ENCODE results near the gene CST5.

GRCh38 chr20:23907579-23907978, 28.0 kb upstream of the CST5 start:
- no peak for TF ChIP-seq POLR2AphosphoS5 (IDR thresholded peaks at IDR 0.05; ENCODE audit: insufficient read depth, low read depth, low read length)
- no peak for TF ChIP-seq CTCF (IDR thresholded peaks at IDR 0.05; ENCODE audit: extremely low read depth in 1 of 2, insufficient read depth in 1 of 2, low read depth in 1 of 2, low read length in 2 of 2)
- TF ChIP-seq, protein P1, sequence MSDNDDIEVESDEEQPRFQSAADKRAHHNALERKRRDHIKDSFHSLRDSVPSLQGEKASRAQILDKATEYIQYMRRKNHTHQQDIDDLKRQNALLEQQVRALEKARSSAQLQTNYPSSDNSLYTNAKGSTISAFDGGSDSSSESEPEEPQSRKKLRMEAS (IDR thresholded peaks at IDR 0.05; ENCODE audit: insufficient read depth, insufficient read length), result no peak
- no peak for TF ChIP-seq EZH2 (IDR thresholded peaks at IDR 0.05; ENCODE audit: borderline replicate concordance, low read depth, low read length, severe bottlenecking)
- no peak for TF ChIP-seq POLR2A (IDR thresholded peaks at IDR 0.05; ENCODE audit: low read depth, low read length)
- TF ChIP-seq JUN (IDR thresholded peaks at IDR 0.05; ENCODE audit: borderline replicate concordance, insufficient read depth, insufficient read length, low read depth), result no peak
- no peak for TF ChIP-seq FOS (IDR thresholded peaks at IDR 0.05; ENCODE audit: borderline replicate concordance, insufficient read depth, low read length)
- TF ChIP-seq MYC (IDR thresholded peaks at IDR 0.05; ENCODE audit: low read depth, low read length), result no peak
- no peak for TF ChIP-seq GATA2 (IDR thresholded peaks at IDR 0.05; ENCODE audit: insufficient read depth, insufficient read length, low read depth, low read length)

All from endothelial cell of umbilical vein (primary cell).